OCI-LY3 (cell line): Measurements from ENCODE around the gene GAL3ST2.

Source experiments
- CTCF ChIP-seq: fragments of 200-600, 300-600 bp; sonication (generic); IDR thresholded peaks from 2 replicates; pipeline ENCODE4 v1.5.1; 2014; ENCODE audit warnings: antibody characterized with exemption, low read length, low read depth
- EZH2phosphoT487 ChIP-seq: fragments of 200-600 bp; shearing (Covaris generic); IDR thresholded peaks from 2 replicates; pipeline ENCODE4 v1.6.1; 2018; ENCODE audit warnings: antibody characterized with exemption, mixed run types, low read depth

- TF ChIP-seq CTCF, result no peak
- TF ChIP-seq EZH2phosphoT487, result no peak
Measured at GRCh38 chr2:241762321-241762932, 14.2 kb upstream of the GAL3ST2 start.
